Astrocyte (in vitro differentiated cells and primary cell): Measurements from ENCODE around the gene DCLK1.

ENCODE experiments used
- CTCF ChIP-seq: IDR thresholded peaks from 2 replicates; pipeline ENCODE4 v1.5.1; 2011; ENCODE audit warnings: low read depth, mild to moderate bottlenecking, inconsistent platforms, low read length, moderate library complexity; ENCODE audit not compliant: insufficient read depth
- EZH2 ChIP-seq: IDR thresholded peaks from 2 replicates; pipeline ENCODE4 v1.6.1; 2012; ENCODE audit warnings: mild to moderate bottlenecking, low read length, inconsistent platforms; ENCODE audit not compliant: insufficient read depth

DNA sequence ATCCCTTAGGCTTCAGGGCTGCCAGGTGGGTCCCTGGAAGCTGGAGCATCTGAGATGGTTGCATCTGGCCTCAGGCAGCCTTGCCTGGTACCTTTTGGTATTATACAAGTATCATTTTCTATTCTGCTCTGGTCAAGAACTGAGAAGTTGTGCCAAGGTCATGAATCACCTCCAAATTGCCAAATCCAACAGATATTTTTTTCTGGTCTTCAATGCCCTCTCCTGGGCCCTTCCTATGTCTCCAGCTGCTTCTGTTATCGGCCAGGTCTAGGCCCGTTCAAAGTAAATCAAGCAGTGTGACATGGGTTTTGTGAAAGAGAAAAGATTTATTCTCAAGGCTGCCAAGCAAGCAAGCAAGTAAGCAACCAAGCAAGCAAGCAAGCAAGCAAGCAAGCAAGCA, 383.6 kb downstream of the DCLK1 start:
- TF ChIP-seq EZH2 (no peak), CTCF (no peak)
